Measurements from ENCODE around the gene SCUBE3.
A peak's percentile ranks its signal among the peaks of the same experiment; 100 is the strongest.

Gene SCUBE3

DNA sequence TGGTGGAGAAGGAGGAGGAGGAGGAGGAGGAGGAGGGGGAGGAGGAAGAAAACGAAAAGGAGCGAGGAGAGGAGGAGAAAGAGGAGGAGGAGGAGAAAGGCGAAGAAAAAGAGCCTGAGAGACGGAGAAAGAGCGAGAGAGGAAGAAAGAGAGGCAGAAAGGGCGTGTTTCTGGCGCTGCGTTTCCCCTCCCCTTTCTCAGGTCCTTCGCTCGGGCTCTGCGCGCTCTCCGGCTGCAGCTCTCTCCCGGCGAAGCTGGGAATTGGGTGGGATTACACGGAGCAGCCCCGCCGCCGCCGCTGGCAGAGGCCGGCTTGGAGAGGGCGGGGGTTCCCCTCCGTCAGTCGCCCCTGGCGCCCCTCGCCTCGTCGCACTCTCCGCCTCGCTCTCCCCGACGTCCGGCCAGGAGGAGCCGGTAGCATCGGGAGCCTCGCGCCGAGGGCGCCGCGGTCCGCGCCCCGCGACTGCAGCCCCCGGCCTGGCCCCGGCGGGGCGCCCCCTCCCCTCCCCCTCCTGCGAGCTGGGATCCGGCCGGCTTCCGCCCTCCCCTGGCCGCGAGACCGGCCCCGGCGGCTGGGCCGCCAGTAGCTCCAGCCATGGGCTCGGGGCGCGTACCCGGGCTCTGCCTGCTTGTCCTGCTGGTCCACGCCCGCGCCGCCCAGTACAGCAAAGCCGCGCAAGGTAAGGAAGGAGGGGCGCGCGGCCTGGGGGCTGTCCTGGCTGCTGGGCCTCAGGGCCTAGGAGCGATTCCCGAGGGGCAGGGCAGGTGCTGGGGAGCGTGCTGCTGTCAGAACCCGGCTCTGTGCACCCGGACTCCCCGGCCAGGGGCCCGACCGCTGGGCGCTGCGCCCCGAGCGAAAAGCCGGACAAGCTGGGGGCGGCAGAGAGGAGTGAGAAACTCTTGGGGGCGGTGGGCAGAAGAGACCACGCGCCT is at the start of gene SCUBE3:
SCUBE3 (plus strand) TSS at position 133 of the 933 bp plus-strand sequence; CDS start at position 596, 463 bp downstream.
- DNase-seq, result no peak

DNA sequence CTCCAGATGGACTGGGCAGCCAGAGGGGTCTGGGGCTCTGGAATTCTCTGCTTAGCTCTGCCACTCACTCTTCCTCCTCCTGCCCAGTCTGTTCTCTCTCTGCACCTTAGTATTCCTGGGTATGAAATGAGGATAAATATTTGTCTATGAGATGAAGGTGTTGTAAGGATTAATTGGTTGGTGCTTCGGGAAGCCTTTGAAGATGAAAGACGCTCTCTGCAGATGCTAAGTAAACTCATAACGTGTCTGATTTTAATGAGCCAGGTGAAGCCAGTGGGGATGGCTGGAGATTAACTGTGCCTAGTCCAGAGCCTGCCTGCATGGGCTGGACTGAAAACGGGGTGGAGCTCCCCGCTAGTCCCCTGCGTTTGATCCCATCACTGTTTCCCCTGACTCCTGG is 49.5 kb upstream of the SCUBE3 start:
- no peak for DNase-seq

DNA sequence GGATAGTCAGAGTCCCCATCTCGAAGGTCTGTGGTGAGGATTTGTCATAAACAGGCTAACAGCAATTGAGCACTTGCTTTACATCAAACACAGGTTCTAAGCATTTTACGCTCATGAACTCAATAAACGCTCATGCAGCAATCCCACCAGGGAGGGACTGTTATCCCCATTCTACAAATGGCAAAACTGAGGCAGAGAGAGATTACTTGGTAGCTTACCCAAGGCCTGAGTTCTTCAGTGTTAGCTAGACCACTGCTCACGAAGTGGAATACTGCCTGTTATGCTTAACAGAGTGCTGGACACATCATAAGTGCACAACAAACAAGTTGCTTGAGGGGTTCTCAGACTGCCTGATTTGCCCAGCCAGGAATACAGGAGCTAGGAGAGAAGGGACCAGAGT is 48.9 kb upstream of the SCUBE3 start:
- DNase-seq, result no peak

DNA sequence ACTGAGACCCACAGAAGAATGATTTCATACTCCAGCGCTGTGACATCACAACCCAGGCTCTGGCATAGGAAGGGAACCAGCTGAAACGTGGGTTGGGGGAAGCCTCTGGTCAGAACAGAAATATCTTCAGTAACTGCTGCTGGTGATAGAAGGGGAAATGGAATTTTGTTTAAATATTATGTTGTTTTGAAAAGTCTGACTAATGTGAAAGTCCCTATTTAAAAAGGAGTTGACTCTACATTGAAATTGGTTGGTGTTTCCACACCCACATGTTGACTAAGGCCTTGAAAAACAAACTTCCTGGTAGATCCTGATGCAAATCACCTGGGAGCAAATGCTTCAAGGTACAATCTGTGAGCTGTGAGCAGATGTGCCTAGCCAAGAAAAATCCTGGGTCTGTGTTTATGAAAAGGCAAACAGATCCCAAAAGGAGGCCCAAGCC is 48.1 kb upstream of the SCUBE3 start:
- no peak for DNase-seq

DNA sequence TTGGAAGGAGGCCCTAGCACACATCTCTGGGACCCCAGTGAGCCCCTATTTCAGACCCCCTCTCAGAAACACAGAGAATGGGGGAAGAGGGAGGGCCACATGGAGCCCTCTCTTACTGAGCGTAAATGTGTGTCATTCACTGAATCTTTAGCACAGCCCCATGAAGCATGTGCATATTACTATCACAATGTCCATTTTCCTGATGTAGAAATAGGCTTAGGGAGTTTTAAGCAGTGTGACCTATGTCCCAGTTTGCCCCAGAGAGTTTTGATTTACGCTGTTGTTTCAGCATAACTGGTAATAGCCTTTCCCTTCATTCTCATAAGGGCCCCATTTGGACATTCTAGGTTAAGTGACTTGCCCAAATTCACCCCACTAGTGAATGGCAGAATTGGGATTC is 47.6 kb upstream of the SCUBE3 start:
- no peak for DNase-seq

DNA sequence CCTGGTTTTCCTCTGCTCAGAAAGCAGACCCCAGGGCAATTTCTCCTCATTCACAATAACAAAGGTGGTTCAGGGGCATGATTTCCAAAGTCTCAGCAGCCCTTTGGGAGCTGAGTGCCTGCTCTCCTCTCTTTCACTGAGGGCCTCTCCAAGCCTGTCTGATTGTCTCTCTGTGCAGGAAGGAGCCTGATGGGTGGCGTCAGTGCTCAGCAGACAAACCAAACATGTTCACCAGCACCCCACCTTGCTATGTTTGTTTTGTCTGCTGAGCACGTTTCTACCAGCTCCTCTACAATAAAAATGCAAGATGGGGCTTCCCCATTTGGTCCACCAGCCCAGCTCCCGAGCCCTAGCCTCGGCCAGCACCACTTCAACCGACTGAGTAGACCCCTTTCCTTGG is 47.2 kb upstream of the SCUBE3 start:
- DNase-seq, result no peak

DNA sequence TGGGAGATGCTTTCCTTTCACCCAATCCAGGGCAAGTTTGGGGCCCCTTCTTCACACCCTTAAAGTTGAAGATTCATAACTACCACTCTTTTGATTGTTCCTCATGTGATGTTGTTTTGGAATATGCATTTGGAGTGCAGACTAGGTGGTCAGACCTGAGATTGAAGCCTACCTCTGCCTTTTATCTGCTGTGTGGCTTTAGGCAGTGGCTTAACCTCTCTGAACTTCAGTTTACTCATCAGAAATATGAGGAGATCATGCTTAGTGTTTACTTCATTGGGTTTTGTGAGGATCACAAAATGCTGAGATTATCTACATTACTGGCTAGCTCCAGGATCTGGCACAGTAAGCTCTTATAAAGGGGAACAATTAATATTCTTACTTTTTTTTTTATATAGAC is 46.3 kb upstream of the SCUBE3 start:
- DNase-seq, result no peak

DNA sequence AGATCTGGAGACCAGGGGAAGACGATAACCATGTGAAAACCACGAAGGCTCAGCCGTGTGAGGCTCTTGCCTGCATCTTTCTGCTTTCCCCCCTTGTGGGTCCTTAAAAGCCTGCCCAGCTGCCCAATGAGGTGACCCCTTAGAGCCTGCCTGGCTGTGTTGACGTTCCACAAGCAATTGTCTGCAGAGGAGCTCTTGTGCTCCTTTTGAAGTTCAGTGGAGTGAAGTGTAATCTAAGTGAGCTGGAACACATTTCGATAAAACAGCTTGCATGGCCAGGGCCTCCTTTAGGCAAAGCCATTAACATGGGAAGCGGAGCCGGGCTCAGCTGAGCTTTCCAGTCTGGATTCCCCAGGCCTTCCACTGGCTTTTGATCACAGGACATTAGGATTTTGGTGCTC is 45.3 kb upstream of the SCUBE3 start:
- DNase-seq, result no peak

DNA sequence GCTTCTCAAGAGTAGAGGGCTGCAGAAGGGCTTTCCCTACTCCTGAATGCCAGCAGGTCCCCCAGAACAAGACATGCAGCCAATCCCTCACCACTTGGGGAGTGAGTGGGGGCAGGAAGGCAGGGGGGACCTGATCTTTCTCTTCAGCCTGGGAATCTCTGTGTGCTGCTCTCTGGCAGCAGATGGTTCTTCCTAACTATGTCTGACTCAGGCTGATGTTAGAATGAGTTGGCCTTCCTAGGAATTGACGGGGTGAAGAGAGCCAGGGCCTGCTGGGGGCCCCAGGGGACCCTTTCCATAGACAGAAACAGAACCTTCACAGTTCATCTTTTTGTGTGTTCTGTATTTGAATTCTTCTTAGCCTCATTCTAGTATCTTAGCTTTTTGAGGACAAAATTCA is 43.6 kb upstream of the SCUBE3 start:
- no peak for DNase-seq

DNA sequence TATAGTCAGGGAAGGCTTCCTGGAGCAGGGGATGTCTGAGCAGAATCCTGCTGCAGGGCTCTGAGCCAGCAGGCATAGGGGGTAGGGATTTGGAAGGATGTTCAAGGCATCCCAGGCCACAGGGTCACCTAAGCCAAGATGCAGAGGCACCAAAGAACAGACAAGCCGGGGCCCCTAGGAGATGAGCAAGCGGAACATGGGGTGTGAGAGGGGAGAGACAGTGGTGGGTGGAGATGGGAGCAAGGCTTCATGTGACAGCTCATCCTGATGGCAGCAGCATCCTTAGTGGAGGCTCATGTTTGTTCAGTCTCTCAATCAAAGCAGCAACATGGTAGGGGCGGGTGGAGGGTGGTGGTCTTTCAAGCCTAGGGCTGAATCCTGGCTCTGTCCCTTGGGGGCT is 42.9 kb upstream of the SCUBE3 start:
- no peak for DNase-seq

DNA sequence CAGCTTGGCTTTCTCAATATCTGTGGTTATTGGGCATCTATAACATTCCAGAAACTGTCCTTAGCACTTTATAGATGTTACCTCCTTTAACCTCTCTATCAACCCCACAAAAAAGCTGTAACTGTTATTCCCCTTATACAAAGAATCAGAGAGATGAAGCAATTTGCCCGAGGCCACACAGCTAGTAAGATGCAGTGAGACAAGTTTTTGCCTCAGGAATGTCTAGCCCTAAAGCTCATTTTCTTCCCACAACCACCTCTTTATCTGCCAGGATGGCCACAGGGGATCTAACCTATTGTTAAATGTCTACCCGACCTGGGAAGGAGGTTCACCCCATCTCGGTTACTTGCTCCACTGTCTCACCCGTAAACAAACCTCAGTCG is 40.7 kb upstream of the SCUBE3 start:
- DNase-seq, result no peak

DNA sequence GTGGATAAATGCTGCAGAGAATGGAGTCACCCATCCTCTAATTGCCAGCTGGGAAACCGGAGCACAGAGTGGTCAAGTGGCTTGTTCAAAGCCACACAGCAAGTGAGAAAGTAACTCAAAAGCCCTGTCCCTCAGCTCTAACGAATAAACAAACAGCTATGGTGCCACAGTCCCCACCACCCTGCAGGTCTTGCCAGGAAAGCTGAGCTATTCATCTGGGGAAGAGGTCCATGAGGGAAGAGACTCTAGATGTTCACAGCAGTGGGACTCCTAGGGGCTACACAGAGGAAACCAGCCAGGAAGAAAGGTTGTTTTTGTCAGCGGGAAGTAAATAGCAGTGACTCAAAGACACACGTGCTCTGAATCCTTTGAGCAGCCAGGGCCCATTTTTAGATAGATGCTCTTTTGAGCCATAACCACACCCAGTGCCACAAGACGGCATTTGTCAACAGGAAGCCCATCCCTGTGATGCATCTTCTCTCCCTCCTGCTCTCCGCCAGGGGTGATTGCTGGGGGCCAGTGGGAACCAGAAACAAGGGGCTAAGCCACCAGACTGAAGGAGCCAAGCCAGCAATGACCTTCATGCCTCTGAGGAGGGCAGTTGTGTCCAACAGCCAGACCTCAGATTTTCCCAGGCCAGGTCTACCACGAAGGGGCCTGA is 40.2 kb upstream of the SCUBE3 start:
- DNase-seq, result no peak

DNA sequence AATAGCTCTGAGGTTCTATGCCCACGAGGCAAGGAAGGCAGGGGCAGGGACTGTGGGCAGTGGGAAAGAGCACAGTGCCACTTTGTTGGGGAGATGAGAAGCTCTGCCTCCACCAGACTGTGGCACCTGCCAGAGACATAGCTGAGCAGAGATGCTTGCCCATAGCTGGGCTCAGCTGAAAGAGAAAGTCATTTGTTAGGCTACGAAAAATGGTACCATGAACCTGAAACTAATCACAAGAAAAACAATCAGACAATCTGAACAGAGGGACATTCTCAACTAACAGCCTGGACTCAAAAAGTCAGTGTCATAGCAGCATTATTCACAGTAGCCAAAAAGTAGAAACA is 39.7 kb upstream of the SCUBE3 start:
- DNase-seq, result no peak

DNA sequence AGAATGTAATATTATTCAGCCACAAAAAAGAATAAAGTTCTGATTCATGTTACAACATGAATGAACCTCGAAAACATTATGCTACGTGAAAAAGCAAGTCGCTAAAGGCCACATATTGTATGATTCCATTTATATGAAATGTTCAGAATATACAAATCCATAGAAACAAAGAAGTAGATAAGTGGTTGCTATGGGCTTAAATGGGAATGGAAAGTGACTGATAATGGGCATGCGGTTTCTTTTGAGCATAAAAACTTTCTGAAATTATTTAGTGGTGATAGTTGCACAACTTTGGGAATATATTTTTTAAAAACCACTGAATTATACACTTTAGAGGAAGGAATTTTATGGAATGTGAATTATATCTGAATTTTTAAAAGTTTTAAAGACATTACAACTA is 39.3 kb upstream of the SCUBE3 start:
- no peak for DNase-seq

DNA sequence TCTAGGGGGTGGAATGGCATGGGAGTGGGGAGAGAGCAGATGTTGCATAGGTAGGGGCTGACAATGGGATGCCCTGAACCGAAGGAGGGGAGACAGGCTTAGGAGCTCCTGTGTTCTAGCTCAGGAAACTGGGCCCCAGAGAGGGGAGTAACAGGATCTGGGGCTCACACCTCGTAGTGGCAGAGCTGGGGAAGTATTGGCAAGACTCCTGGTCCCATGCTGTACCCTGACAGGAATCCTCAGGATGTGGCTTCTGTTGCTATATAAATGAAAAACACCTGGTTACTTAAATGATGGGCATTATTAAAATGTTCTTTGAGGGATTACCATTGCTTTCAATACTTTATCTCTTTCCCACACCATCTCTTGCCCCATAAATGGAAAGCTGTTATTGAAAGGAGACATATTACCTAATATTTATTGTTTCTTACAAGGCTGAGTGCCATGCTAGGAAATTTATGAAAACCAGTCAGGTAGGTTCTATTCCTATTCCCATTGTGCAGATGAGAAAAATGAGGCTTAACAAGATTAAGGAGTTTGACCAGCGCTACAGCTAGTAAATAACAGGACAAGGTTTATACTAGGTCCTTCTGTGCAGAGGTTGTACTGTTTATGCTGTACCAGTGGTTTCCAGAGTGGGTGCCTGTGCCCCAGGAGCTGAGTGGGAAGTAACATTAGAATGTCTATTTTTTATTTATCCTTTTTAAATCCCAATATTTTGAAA is 37.3 kb upstream of the SCUBE3 start:
- no peak for DNase-seq

DNA sequence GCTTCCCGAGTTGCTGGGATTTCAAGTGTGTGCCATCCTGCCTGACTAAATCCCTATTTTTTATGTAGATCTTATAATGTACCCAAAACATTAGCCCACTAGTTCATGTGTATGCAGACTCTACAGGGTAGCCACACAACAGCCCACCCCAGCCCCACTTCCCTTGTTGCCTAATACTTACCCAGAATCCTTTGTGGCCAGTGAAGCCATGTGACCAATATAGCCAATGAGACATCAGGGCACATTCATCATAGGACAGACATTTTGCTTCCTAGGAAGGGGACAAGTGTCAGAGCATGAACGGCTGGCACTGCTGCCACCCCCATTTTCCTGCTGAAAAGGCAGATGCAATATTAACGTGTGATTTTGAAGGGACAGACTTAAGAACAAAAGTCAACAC is 36.6 kb upstream of the SCUBE3 start:
- no peak for DNase-seq

DNA sequence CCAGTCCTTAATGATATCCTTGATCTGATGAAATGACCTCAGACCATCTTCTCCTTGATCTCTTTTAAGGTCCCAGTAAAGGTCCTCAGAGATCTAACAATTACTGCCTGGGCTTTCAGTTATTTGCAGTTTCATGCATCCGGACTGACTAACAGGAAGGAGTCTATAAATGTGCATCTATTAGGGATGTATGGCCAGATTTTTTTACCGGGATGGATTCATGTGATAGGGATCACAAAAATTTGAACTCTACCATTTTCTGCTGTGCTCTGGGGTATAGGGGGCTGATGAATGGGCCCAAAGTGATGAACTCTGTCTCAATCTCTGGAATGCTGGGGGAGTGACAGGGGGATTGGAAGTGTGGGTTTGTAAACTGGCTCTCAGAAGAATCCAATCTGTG is 36.2 kb upstream of the SCUBE3 start:
- DNase-seq, result no peak

DNA sequence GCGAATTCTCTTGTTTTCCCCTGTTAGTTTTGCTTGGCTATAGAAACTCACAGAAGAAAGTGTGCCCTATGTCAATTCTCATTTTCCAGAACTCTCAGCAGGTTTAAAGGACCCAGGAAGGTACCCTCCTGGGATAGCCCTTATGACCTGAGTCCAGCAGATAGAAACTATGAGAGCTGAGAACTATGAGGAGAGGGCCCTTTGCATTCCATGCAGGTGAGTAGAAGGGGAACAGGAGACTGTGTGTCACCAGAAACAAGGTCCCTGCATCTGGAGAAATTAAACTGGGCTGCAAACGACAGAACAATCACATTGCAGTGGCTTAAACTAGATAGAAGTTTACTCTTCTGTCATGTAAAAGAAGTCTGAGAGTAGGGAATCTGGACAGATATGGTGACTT is 35.7 kb upstream of the SCUBE3 start:
- no peak for DNase-seq

DNA sequence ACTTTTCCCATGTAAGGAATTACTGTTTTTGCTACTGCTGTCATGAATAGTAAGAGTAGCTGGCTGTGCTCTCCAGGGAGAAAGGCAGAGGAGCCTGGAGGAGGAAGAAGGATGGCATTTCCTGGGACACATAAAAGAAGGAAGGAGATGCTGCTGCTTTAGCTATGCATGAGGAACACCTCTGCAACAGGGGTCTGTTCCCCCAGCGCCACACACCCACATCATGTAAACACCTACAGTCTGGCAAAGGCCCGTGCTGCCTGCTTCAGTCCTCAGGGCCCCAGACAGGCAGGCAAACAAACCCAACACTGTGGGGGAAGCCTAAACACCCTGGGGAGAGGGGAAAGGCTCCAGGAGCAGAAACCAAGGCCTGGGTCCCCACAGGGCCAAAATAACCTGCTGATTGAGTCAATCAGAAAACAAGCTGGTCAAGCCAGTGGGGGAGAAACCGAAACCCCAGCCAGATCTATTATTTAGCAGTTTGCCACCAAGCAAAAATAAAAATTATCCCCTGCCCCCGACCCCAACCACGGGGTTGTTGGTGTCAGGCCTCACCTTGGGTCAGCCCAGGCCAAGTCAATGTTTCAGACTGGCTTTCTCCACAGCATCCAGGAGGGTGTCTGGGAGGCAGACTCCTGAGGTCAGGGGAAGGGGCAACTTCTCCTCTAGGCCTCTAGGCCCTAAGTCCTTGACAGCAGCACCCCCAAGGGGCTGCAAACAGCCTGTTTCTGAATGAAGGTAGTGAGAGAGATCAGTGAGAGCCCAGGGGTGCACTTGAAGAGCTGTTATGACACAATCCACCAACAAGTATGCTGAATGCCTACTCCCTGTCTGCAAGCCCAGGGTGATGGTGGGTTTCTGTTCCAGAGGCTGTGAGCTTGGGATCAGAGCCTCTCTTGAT is 34.6 kb upstream of the SCUBE3 start:
- DNase-seq, result no peak

DNA sequence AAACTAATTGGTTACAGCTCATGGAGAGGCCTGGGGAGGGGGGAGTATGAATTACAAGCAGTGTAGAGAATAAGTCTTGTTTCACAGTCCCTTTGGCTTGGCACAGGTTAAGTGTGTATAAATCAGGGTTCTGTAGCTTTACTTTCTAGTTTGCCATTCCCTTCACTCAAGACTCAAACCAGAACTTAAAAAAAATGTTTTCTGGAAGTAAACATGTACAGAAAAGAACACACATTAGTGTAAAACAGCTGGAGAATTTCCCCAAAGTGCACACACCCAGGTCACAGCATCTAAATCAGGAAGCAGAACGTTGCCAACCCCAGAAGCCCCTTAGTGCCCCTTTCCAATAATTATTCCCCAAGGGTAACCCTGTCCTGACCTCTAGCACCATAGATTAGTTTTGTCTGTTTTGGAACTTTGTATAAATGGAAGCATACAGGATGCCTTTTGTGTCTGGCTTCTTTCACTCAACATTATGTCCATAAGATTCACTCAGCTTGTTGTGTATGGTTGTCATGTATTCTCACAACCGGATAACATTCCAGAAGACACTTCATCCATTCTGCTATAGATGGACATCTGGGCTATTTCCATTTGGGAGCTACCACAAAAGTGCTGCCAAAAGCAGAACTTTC is 33.7 kb upstream of the SCUBE3 start:
- no peak for DNase-seq

DNA sequence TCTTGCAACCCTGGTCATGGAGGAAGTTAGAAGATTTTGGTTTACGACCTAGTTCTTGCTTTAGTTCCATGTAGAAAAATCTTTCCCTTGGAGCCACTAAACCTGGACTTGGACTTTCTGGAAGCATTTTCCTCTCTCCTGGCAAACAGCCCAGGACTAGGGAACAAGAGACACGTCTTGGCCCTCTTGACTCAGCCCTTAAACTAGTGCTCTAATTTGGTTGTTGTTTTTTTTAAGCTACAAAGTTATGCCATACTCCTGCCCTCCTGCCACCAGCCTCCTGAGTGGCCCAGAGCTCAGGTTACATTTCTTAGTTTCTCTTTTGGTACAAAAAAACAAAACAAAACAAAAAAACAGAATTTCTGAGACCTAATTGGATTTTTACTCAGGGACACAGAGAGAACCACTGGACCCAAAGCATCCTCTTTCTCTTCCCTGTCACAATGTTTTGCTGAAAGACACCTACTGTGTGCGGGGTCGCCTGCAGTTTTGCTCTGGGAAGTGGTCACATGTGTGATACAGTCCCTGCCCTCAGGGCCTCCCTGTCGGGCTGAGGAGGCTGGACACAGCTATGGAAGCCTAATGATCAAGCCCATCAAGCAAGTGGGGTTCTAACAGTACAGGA is 32.3 kb upstream of the SCUBE3 start:
- peak; percentile 34 for DNase-seq
